ENCODE data around the gene EXOC3L2.

Gene EXOC3L2

GRCh38 chr19:45278087-45278486, 32.9 kb upstream of the EXOC3L2 start:
- Histone ChIP-seq H3K4ac (ENCODE audit: low read length) (no peak overlapping the region), H3K23ac (ENCODE audit: low read depth, low read length, poor library complexity) (no peak overlapping the region), H2BK120ac (ENCODE audit: low read depth, low read length) (no peak overlapping the region), H3K9ac (ENCODE audit: low read depth, low read length, poor library complexity) (no peak overlapping the region), H4K91ac (ENCODE audit: low read depth, low read length, poor library complexity) (no peak overlapping the region), H3K4me2 (ENCODE audit: insufficient read depth, low read length, poor library complexity, severe bottlenecking) (no peak overlapping the region), H3K36me3 (replicated peaks in 1 of 2; ENCODE audit: control insufficient read depth in 2 of 2, insufficient read depth in 2 of 2, low read length in 2 of 2) (peaks cover 32 to 91% of the 10 kb centered on the region in 2 donors), H3K9me3 (replicated peaks in 1 of 2; ENCODE audit: control insufficient read depth in 2 of 2, insufficient read depth in 1 of 2, low read depth in 1 of 2, low read length in 2 of 2) (peaks cover 0 to 2% of the 10 kb centered on the region in 2 donors), H3K4me1 (ENCODE audit: control insufficient read depth in 2 of 2, insufficient read depth in 1 of 2, low read depth in 1 of 2, low read length in 2 of 2) (no peaks in the 10 kb centered on the region), H3K18ac (ENCODE audit: low read length) (no peak overlapping the region), H2BK12ac (ENCODE audit: low read length) (no peak overlapping the region), H2BK5ac (ENCODE audit: low read length) (peak overlapping the region; percentile 75), H3K27me3 (ENCODE audit: control insufficient read depth in 3 of 3, insufficient read depth in 3 of 3, low read depth in 1 of 3, low read length in 3 of 3) (no peaks in the 10 kb centered on the region), H3K14ac (ENCODE audit: low read length) (no peak overlapping the region), H2BK15ac (ENCODE audit: low read length) (no peak overlapping the region), H2AK5ac (ENCODE audit: low read depth, low read length) (no peak overlapping the region), H2AFZ (ENCODE audit: low read length) (no peak overlapping the region), H3K27ac (replicated peaks; ENCODE audit: low read length) (no peak overlapping the region), H3K4me3 (ENCODE audit: low read length in 2 of 2) (no peak overlapping the region), H4K8ac (ENCODE audit: low read depth, low read length) (no peak overlapping the region), H3K79me1 (ENCODE audit: low read depth, low read length) (peaks cover 2% of the 10 kb centered on the region)
- WGBS, 2 donors (ENCODE audit: extremely low coverage in 2 of 2, insufficient read length in 2 of 2, insufficient replicate concordance in 1 of 2): no CpG with 5 or more reads among the region's 10 CpGs
- DNase-seq (ENCODE audit: low spot score): no peak

DNA sequence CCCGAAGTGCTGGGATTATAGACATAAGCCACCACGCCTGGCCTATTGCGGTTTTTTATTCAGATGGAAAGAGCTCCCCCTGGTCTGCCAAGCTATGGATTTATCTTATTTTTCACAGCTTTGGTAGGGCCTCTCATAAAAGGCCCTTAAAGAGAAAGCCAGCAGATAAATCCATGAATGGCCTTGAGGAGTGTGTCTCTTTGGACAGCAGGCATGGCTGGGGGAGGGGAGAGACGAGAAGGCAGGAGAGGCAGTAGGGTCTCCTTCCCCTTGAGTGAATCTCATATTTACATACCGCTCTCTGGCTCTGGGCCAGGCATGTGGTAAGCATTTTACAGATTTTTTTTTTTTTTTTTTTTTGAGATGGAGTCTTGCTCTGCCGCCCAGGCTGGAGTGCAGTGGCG, 31.1 kb upstream of the EXOC3L2 start:
- H3K27me3 ChIP-seq (ENCODE audit: control insufficient read depth in 3 of 3, insufficient read depth in 3 of 3, low read depth in 1 of 3, low read length in 3 of 3): no peaks in the 10 kb centered on the region
- H2AFZ ChIP-seq (ENCODE audit: low read length): no peak overlapping the region
- no peak overlapping the region for H3K23ac ChIP-seq (ENCODE audit: low read depth, low read length, poor library complexity)
- no peaks in the 10 kb centered on the region for H3K4me1 ChIP-seq (ENCODE audit: control insufficient read depth in 2 of 2, insufficient read depth in 1 of 2, low read depth in 1 of 2, low read length in 2 of 2)
- H4K91ac ChIP-seq (ENCODE audit: low read depth, low read length, poor library complexity): no peak overlapping the region
- H3K36me3 ChIP-seq (replicated peaks in 1 of 2; ENCODE audit: control insufficient read depth in 2 of 2, insufficient read depth in 2 of 2, low read length in 2 of 2): peaks cover 39 to 92% of the 10 kb centered on the region in 2 donors
- peaks cover 0 to 1% of the 10 kb centered on the region in 2 donors for H3K9me3 ChIP-seq (replicated peaks in 1 of 2; ENCODE audit: control insufficient read depth in 2 of 2, insufficient read depth in 1 of 2, low read depth in 1 of 2, low read length in 2 of 2)
- no peak overlapping the region for H3K4me2 ChIP-seq (ENCODE audit: insufficient read depth, low read length, poor library complexity, severe bottlenecking)
- H3K9ac ChIP-seq (ENCODE audit: low read depth, low read length, poor library complexity): no peak overlapping the region
- WGBS, 2 donors (ENCODE audit: extremely low coverage in 2 of 2, insufficient read length in 2 of 2, insufficient replicate concordance in 1 of 2): no CpG with 5 or more reads among the region's 7 CpGs
- H3K4ac ChIP-seq (ENCODE audit: low read length): no peak overlapping the region
- H2BK12ac ChIP-seq (ENCODE audit: low read length): no peak overlapping the region
- no peak for DNase-seq (ENCODE audit: low spot score)
- no peak overlapping the region for H3K18ac ChIP-seq (ENCODE audit: low read length)
- no peak overlapping the region for H3K27ac ChIP-seq (replicated peaks; ENCODE audit: low read length)
- no peak overlapping the region for H2BK120ac ChIP-seq (ENCODE audit: low read depth, low read length)
- H3K79me1 ChIP-seq (ENCODE audit: low read depth, low read length): peaks cover 2% of the 10 kb centered on the region
- no peak overlapping the region for H3K14ac ChIP-seq (ENCODE audit: low read length)
- no peak overlapping the region for H4K8ac ChIP-seq (ENCODE audit: low read depth, low read length)
- no peak overlapping the region for H3K4me3 ChIP-seq (ENCODE audit: low read length in 2 of 2)
- no peak overlapping the region for H2BK5ac ChIP-seq (ENCODE audit: low read length)
- H2BK15ac ChIP-seq (ENCODE audit: low read length): no peak overlapping the region
- no peak overlapping the region for H2AK5ac ChIP-seq (ENCODE audit: low read depth, low read length)

- H4K8ac ChIP-seq (ENCODE audit: low read depth, low read length): no peak overlapping the region
- H3K4ac ChIP-seq (ENCODE audit: low read length): no peak overlapping the region
- no peak overlapping the region for H3K4me3 ChIP-seq (ENCODE audit: low read length in 2 of 2)
- H3K9me3 ChIP-seq (replicated peaks in 1 of 2; ENCODE audit: control insufficient read depth in 2 of 2, insufficient read depth in 1 of 2, low read depth in 1 of 2, low read length in 2 of 2): peaks cover 0 to 2% of the 10 kb centered on the region in 2 donors
- no peak overlapping the region for H2AK5ac ChIP-seq (ENCODE audit: low read depth, low read length)
- H3K23ac ChIP-seq (ENCODE audit: low read depth, low read length, poor library complexity): no peak overlapping the region
- no CpG with 5 or more reads among the region's 12 CpGs for WGBS, 2 donors (ENCODE audit: extremely low coverage in 2 of 2, insufficient read length in 2 of 2, insufficient replicate concordance in 1 of 2)
- H3K36me3 ChIP-seq (replicated peaks in 1 of 2; ENCODE audit: control insufficient read depth in 2 of 2, insufficient read depth in 2 of 2, low read length in 2 of 2): peaks cover 41 to 90% of the 10 kb centered on the region in 2 donors
- no peak overlapping the region for H2BK12ac ChIP-seq (ENCODE audit: low read length)
- H3K14ac ChIP-seq (ENCODE audit: low read length): no peak overlapping the region
- no peak overlapping the region for H3K4me2 ChIP-seq (ENCODE audit: insufficient read depth, low read length, poor library complexity, severe bottlenecking)
- H2AFZ ChIP-seq (ENCODE audit: low read length): no peak overlapping the region
- no peaks in the 10 kb centered on the region for H3K4me1 ChIP-seq (ENCODE audit: control insufficient read depth in 2 of 2, insufficient read depth in 1 of 2, low read depth in 1 of 2, low read length in 2 of 2)
- no peak overlapping the region for H3K9ac ChIP-seq (ENCODE audit: low read depth, low read length, poor library complexity)
- no peak overlapping the region for H3K18ac ChIP-seq (ENCODE audit: low read length)
- no peaks in the 10 kb centered on the region for H3K27me3 ChIP-seq (ENCODE audit: control insufficient read depth in 3 of 3, insufficient read depth in 3 of 3, low read depth in 1 of 3, low read length in 3 of 3)
- H4K91ac ChIP-seq (ENCODE audit: low read depth, low read length, poor library complexity): no peak overlapping the region
- no peak overlapping the region for H2BK120ac ChIP-seq (ENCODE audit: low read depth, low read length)
- no peak overlapping the region for H2BK15ac ChIP-seq (ENCODE audit: low read length)
- no peak for DNase-seq (ENCODE audit: low spot score)
- H3K27ac ChIP-seq (replicated peaks; ENCODE audit: low read length): no peak overlapping the region
- H3K79me1 ChIP-seq (ENCODE audit: low read depth, low read length): peaks cover 2% of the 10 kb centered on the region
- H2BK5ac ChIP-seq (ENCODE audit: low read length): no peak overlapping the region
Observed at GRCh38 chr19:45275370-45275971, 30.3 kb upstream of the EXOC3L2 start.

GRCh38 chr19:45273521-45273855, 28.3 kb upstream of the EXOC3L2 start:
- Histone ChIP-seq H2BK120ac (ENCODE audit: low read depth, low read length) (no peak overlapping the region), H2BK5ac (ENCODE audit: low read length) (no peak overlapping the region), H3K9me3 (replicated peaks in 1 of 2; ENCODE audit: control insufficient read depth in 2 of 2, insufficient read depth in 1 of 2, low read depth in 1 of 2, low read length in 2 of 2) (peaks cover 0 to 2% of the 10 kb centered on the region in 2 donors), H3K4me3 (ENCODE audit: low read length in 2 of 2) (no peak overlapping the region), H3K18ac (ENCODE audit: low read length) (no peak overlapping the region), H3K14ac (ENCODE audit: low read length) (no peak overlapping the region), H3K36me3 (replicated peaks in 1 of 2; ENCODE audit: control insufficient read depth in 2 of 2, insufficient read depth in 2 of 2, low read length in 2 of 2) (peaks cover 46 to 87% of the 10 kb centered on the region in 2 donors), H3K9ac (ENCODE audit: low read depth, low read length, poor library complexity) (no peak overlapping the region), H3K4me1 (ENCODE audit: control insufficient read depth in 2 of 2, insufficient read depth in 1 of 2, low read depth in 1 of 2, low read length in 2 of 2) (no peaks in the 10 kb centered on the region), H3K23ac (ENCODE audit: low read depth, low read length, poor library complexity) (no peak overlapping the region), H3K27me3 (ENCODE audit: control insufficient read depth in 3 of 3, insufficient read depth in 3 of 3, low read depth in 1 of 3, low read length in 3 of 3) (no peaks in the 10 kb centered on the region), H3K4ac (ENCODE audit: low read length) (no peak overlapping the region), H2AK5ac (ENCODE audit: low read depth, low read length) (no peak overlapping the region), H3K4me2 (ENCODE audit: insufficient read depth, low read length, poor library complexity, severe bottlenecking) (no peak overlapping the region), H4K8ac (ENCODE audit: low read depth, low read length) (no peak overlapping the region), H2AFZ (ENCODE audit: low read length) (no peak overlapping the region), H3K27ac (replicated peaks; ENCODE audit: low read length) (no peak overlapping the region), H4K91ac (ENCODE audit: low read depth, low read length, poor library complexity) (no peak overlapping the region), H2BK12ac (ENCODE audit: low read length) (no peak overlapping the region), H2BK15ac (ENCODE audit: low read length) (no peak overlapping the region), H3K79me1 (ENCODE audit: low read depth, low read length) (peaks cover 5% of the 10 kb centered on the region)
- WGBS, 2 donors (ENCODE audit: extremely low coverage in 2 of 2, insufficient read length in 2 of 2, insufficient replicate concordance in 1 of 2): no CpG with 5 or more reads among the region's 14 CpGs
- DNase-seq (ENCODE audit: low spot score): no peak
